ENCODE results near the gene RSPRY1.
A peak's percentile ranks its signal among the peaks of the same experiment; 100 is the strongest.

Gene RSPRY1

GRCh38 chr16:57231821-57232350 is 45.8 kb downstream of the RSPRY1 start:
- no peak for TF ChIP-seq POU2F2 (IDR thresholded peaks at IDR 0.05; ENCODE audit: low read depth, low read length)
- no peak for TF ChIP-seq POLR2AphosphoS5 (IDR thresholded peaks at IDR 0.05; ENCODE audit: low read depth, low read length)
- TF ChIP-seq TAF1 (IDR thresholded peaks at IDR 0.05; ENCODE audit: low read depth, low read length): no peak
- no peak for TF ChIP-seq POLR2A (IDR thresholded peaks at IDR 0.05; ENCODE audit: low read depth, low read length)
- TF ChIP-seq SPI1 (IDR thresholded peaks at IDR 0.05; ENCODE audit: low read depth, low read length): no peak
- no peak for TF ChIP-seq PAX5 (IDR thresholded peaks at IDR 0.05; ENCODE audit: insufficient read depth, low read length, severe bottlenecking)
- DNase-seq (ENCODE audit: insufficient read length, low spot score) (no peak), FAIRE-seq (no peak)

- no peak for FAIRE-seq
- no peak for DNase-seq (ENCODE audit: insufficient read length, low spot score)
- TF ChIP-seq SPI1 (IDR thresholded peaks at IDR 0.05; ENCODE audit: low read depth, low read length): no peak
- no peak for TF ChIP-seq POLR2A (IDR thresholded peaks at IDR 0.05; ENCODE audit: low read depth, low read length)
- no peak for TF ChIP-seq PAX5 (IDR thresholded peaks at IDR 0.05; ENCODE audit: insufficient read depth, low read length, severe bottlenecking)
- TF ChIP-seq POLR2AphosphoS5 (IDR thresholded peaks at IDR 0.05; ENCODE audit: low read depth, low read length): no peak
- no peak for TF ChIP-seq TAF1 (IDR thresholded peaks at IDR 0.05; ENCODE audit: low read depth, low read length)
Measured at GRCh38 chr16:57233944-57234706, 48.0 kb downstream of the RSPRY1 start.

- DNase-seq (ENCODE audit: insufficient read length, low spot score) (no peak), FAIRE-seq (no peak)
- TF ChIP-seq PAX5 (IDR thresholded peaks at IDR 0.05; ENCODE audit: insufficient read depth, low read length, severe bottlenecking) (no peak), POU2F2 (IDR thresholded peaks at IDR 0.05; ENCODE audit: low read depth, low read length) (no peak), SPI1 (IDR thresholded peaks at IDR 0.05; ENCODE audit: low read depth, low read length) (no peak), TAF1 (IDR thresholded peaks at IDR 0.05; ENCODE audit: low read depth, low read length) (no peak), POLR2AphosphoS5 (IDR thresholded peaks at IDR 0.05; ENCODE audit: low read depth, low read length) (no peak), POLR2A (IDR thresholded peaks at IDR 0.05; ENCODE audit: low read depth, low read length) (no peak)
Measured at GRCh38 chr16:57234707-57235092, 48.6 kb downstream of the RSPRY1 start.

- FAIRE-seq (peak; percentile 59), DNase-seq (ENCODE audit: insufficient read length, low spot score) (no peak)
- TF ChIP-seq SPI1 (IDR thresholded peaks at IDR 0.05; ENCODE audit: low read depth, low read length): 0 out of 2 replicates have a peak, but pooled peaks have one; percentile 9
- no peak for TF ChIP-seq POLR2AphosphoS5 (IDR thresholded peaks at IDR 0.05; ENCODE audit: low read depth, low read length)
Measured at GRCh38 chr16:57235128-57236021, 49.2 kb downstream of the RSPRY1 start.

GRCh38 chr16:57236022-57236350 is 49.9 kb downstream of the RSPRY1 start:
- TF ChIP-seq TAF1 (IDR thresholded peaks at IDR 0.05; ENCODE audit: low read depth, low read length) (no peak), POU2F2 (IDR thresholded peaks at IDR 0.05; ENCODE audit: low read depth, low read length) (no peak), SPI1 (IDR thresholded peaks at IDR 0.05; ENCODE audit: low read depth, low read length) (no peak), POLR2A (IDR thresholded peaks at IDR 0.05; ENCODE audit: low read depth, low read length) (no peak), PAX5 (IDR thresholded peaks at IDR 0.05; ENCODE audit: insufficient read depth, low read length, severe bottlenecking) (no peak)
- no peak for FAIRE-seq
- DNase-seq (ENCODE audit: insufficient read length, low spot score): no peak

GRCh38 chr16:57238682-57239081 is 52.6 kb downstream of the RSPRY1 start:
- TF ChIP-seq PAX5 (IDR thresholded peaks at IDR 0.05; ENCODE audit: insufficient read depth, low read length, severe bottlenecking): no peak
- TF ChIP-seq POLR2A (IDR thresholded peaks at IDR 0.05; ENCODE audit: low read depth, low read length): no peak
- no peak for TF ChIP-seq POU2F2 (IDR thresholded peaks at IDR 0.05; ENCODE audit: low read depth, low read length)
- TF ChIP-seq TAF1 (IDR thresholded peaks at IDR 0.05; ENCODE audit: low read depth, low read length): no peak
- TF ChIP-seq POLR2AphosphoS5 (IDR thresholded peaks at IDR 0.05; ENCODE audit: low read depth, low read length): no peak
- TF ChIP-seq SPI1 (IDR thresholded peaks at IDR 0.05; ENCODE audit: low read depth, low read length): no peak
- FAIRE-seq (no peak), DNase-seq (ENCODE audit: insufficient read length, low spot score) (no peak)

- DNase-seq (ENCODE audit: insufficient read length, low spot score): no peak
- no peak for FAIRE-seq
- TF ChIP-seq POU2F2 (IDR thresholded peaks at IDR 0.05; ENCODE audit: low read depth, low read length) (no peak), POLR2AphosphoS5 (IDR thresholded peaks at IDR 0.05; ENCODE audit: low read depth, low read length) (no peak), PAX5 (IDR thresholded peaks at IDR 0.05; ENCODE audit: insufficient read depth, low read length, severe bottlenecking) (no peak), TAF1 (IDR thresholded peaks at IDR 0.05; ENCODE audit: low read depth, low read length) (no peak), SPI1 (IDR thresholded peaks at IDR 0.05; ENCODE audit: low read depth, low read length) (no peak), POLR2A (IDR thresholded peaks at IDR 0.05; ENCODE audit: low read depth, low read length) (no peak)
Measured at GRCh38 chr16:57239107-57239506, 53.0 kb downstream of the RSPRY1 start.

- DNase-seq (ENCODE audit: insufficient read length, low spot score) (no peak), FAIRE-seq (peak; percentile 86)
- peak; percentile 86 for TF ChIP-seq SPI1 (IDR thresholded peaks at IDR 0.05; ENCODE audit: low read depth, low read length)
- TF ChIP-seq PAX5 (IDR thresholded peaks at IDR 0.05; ENCODE audit: insufficient read depth, low read length, severe bottlenecking): no peak
- no peak for TF ChIP-seq TAF1 (IDR thresholded peaks at IDR 0.05; ENCODE audit: low read depth, low read length)
- TF ChIP-seq POLR2A (IDR thresholded peaks at IDR 0.05; ENCODE audit: low read depth, low read length): no peak
- TF ChIP-seq POU2F2 (IDR thresholded peaks at IDR 0.05; ENCODE audit: low read depth, low read length): no peak
- no peak for TF ChIP-seq POLR2AphosphoS5 (IDR thresholded peaks at IDR 0.05; ENCODE audit: low read depth, low read length)
Measured at GRCh38 chr16:57240851-57241250, 54.7 kb downstream of the RSPRY1 start.

- DNase-seq (ENCODE audit: insufficient read length, low spot score): no peak
- no peak for FAIRE-seq
- no peak for TF ChIP-seq POLR2A (IDR thresholded peaks at IDR 0.05; ENCODE audit: low read depth, low read length)
- TF ChIP-seq PAX5 (IDR thresholded peaks at IDR 0.05; ENCODE audit: insufficient read depth, low read length, severe bottlenecking): no peak
- no peak for TF ChIP-seq POLR2AphosphoS5 (IDR thresholded peaks at IDR 0.05; ENCODE audit: low read depth, low read length)
- no peak for TF ChIP-seq POU2F2 (IDR thresholded peaks at IDR 0.05; ENCODE audit: low read depth, low read length)
- TF ChIP-seq SPI1 (IDR thresholded peaks at IDR 0.05; ENCODE audit: low read depth, low read length): peak; percentile 81
- no peak for TF ChIP-seq TAF1 (IDR thresholded peaks at IDR 0.05; ENCODE audit: low read depth, low read length)
Measured at GRCh38 chr16:57242650-57243049, 56.5 kb downstream of the RSPRY1 start.

Data from GM12891 (cell line).